GM12891 (cell line): ENCODE measurements around the gene IL13.

ENCODE experiments used
- POLR2A ChIP-seq: IDR thresholded peaks from 2 replicates; pipeline ENCODE4 v1.6.1; 2011; ENCODE audit warnings: low read depth, low read length, control low read depth
- POLR2AphosphoS5 ChIP-seq: IDR thresholded peaks from 2 replicates; pipeline ENCODE4 v1.6.1; 2011; ENCODE audit warnings: low read depth, low read length, control low read depth
- TAF1 ChIP-seq: IDR thresholded peaks from 2 replicates; pipeline ENCODE4 v1.6.1; 2011; ENCODE audit warnings: low read depth, low read length, control low read depth

DNA sequence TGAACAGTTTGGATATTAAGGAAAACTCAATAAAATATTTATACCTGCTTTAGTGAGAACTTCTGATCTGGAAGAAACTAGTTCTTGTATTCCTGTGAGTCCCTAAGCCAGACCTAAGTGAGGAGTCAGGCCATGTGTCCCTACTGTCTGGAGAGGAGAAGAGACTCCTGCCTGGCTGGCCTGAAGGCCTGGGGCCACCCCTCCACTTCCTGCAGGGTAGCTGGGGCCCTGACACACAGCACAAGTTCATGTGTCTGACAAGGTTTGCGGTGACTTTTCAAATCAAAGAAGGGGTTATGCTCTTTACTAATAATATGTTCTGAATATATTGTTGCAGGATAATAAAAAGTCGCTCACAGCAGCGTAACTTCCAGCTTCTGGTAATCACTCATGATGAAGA lies 16.1 kb upstream of the IL13 start:
- TF ChIP-seq POLR2A: no peak
- no peak for TF ChIP-seq POLR2AphosphoS5
- no peak for TF ChIP-seq TAF1
